ENCODE measurements around the gene COL6A2. TPM values are rescaled to one million over a fixed set of nuclear protein-coding genes. Genes with fewer than 3 reads are reported as not detected.

COL6A2 gene
- total and polyA plus RNA-seq, 4 experiments from 2014 or later = 0.77 to 25.7 (median 11.6) TPM

DNA sequence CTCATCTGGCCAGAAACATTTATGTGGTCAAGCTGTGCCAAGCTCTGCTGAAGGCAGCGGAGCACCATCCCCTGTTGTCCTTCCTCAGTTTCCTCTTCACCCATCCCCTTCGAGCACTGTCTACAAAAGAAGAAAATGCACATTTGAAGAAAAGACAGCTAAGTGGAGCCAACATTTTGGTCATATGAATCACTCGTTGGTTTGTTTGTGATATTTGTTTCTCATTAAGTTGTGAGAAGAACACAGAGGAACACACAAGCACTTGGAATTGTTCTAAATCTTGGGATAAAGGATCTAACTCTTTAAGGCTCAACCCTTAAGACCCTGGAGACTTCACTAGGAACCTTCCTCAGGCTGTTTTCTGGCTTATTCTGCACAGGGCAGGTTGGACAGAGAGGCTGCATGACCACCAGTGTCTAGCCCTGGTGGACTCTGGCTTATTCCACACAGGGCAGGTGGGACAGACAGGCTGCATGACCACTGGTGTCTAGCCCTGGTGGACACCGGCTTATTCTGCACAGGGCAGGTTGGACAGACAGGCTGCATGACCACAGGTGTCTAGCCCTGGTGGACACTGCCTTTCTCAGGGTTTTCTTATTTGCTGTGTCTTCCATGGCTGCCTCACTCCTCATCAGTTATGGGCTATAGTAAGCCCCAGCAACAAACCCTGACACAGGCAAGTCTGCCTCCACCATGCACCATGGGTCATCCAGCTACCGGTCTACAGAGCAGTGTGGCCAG, 35.3 kb upstream of the COL6A2 start:
- ChIA-PET CTCF (ENCODE audit: partially characterized antibody) (no interaction called here), POLR2A (ENCODE audit: partially characterized antibody) (no interaction called here)
- no peaks in the 10 kb centered on the region for H3K36me3 Mint-ChIP-seq
- H3K4me1 ChIP-seq (ENCODE audit: insufficient read depth, low read length) = no peaks in the 10 kb centered on the region
- H3K4me3 ChIP-seq (ENCODE audit: low read length in 2 of 2) = no peak overlapping the region
- peaks cover 27 to 40% of the 10 kb centered on the region in 2 donors for H3K27me3 Mint-ChIP-seq
- no peak overlapping the region for H3K27ac ChIP-seq (ENCODE audit: low read depth, low read length)
- no peak overlapping the region for H3K27ac Mint-ChIP-seq
- no peak overlapping the region for H3K4me3 Mint-ChIP-seq
- DNase-seq = no peak
- no peaks in the 10 kb centered on the region for H3K9me3 ChIP-seq (ENCODE audit: control insufficient read depth in 1 of 2, low read length in 2 of 2)
- H3K4me1 Mint-ChIP-seq = peaks cover 3 to 12% (median 5%) of the 10 kb centered on the region in 4 donors
- H3K36me3 ChIP-seq (ENCODE audit: insufficient read depth, low read length) = no peaks in the 10 kb centered on the region
- peaks cover 17% of the 10 kb centered on the region for H3K27me3 ChIP-seq (ENCODE audit: insufficient read depth, low read length)
- intact Hi-C loops (cut with micrococcal nuclease) = no loop called here
- H3K9me3 Mint-ChIP-seq = peaks cover 0 to 22% (median 6%) of the 10 kb centered on the region in 8 donors

DNA sequence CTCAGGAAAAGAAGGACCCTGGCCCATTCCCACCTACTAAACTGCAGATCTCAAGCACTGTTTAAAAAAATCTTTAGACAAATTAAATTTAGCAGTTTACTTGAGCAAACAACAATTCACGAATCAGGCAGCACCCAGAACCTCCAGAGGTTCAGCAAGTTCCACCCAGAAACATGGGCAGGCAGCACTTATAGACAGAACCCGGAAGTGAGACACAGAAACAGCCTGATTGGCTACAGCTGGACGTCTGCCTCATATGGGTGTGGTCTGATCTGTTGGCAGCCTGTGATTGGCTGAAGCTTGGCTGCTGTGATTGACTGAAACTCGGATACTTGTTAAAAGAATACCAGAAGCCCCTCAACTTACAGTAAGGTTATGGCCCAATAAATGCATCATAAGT, 34.7 kb upstream of the COL6A2 start:
- no peak overlapping the region for H3K4me3 Mint-ChIP-seq
- H3K4me1 Mint-ChIP-seq = peaks cover 2 to 6% (median 5%) of the 10 kb centered on the region in 4 donors
- peaks cover 27 to 38% of the 10 kb centered on the region in 2 donors for H3K27me3 Mint-ChIP-seq
- Histone ChIP-seq H3K27ac (ENCODE audit: low read depth, low read length) (no peak overlapping the region), H3K27me3 (ENCODE audit: insufficient read depth, low read length) (peaks cover 17% of the 10 kb centered on the region), H3K36me3 (ENCODE audit: insufficient read depth, low read length) (no peaks in the 10 kb centered on the region), H3K4me1 (ENCODE audit: insufficient read depth, low read length) (no peaks in the 10 kb centered on the region), H3K4me3 (ENCODE audit: low read length in 2 of 2) (no peak overlapping the region), H3K9me3 (ENCODE audit: control insufficient read depth in 1 of 2, low read length in 2 of 2) (no peaks in the 10 kb centered on the region)
- POLR2A ChIA-PET (ENCODE audit: partially characterized antibody) = no interaction called here
- intact Hi-C loops (cut with micrococcal nuclease) = no loop called here
- peaks cover 0 to 22% (median 6%) of the 10 kb centered on the region in 8 donors for H3K9me3 Mint-ChIP-seq
- CTCF ChIA-PET (ENCODE audit: partially characterized antibody) = no interaction called here
- H3K36me3 Mint-ChIP-seq = no peaks in the 10 kb centered on the region
- no peak for DNase-seq
- H3K27ac Mint-ChIP-seq = no peak overlapping the region

DNA sequence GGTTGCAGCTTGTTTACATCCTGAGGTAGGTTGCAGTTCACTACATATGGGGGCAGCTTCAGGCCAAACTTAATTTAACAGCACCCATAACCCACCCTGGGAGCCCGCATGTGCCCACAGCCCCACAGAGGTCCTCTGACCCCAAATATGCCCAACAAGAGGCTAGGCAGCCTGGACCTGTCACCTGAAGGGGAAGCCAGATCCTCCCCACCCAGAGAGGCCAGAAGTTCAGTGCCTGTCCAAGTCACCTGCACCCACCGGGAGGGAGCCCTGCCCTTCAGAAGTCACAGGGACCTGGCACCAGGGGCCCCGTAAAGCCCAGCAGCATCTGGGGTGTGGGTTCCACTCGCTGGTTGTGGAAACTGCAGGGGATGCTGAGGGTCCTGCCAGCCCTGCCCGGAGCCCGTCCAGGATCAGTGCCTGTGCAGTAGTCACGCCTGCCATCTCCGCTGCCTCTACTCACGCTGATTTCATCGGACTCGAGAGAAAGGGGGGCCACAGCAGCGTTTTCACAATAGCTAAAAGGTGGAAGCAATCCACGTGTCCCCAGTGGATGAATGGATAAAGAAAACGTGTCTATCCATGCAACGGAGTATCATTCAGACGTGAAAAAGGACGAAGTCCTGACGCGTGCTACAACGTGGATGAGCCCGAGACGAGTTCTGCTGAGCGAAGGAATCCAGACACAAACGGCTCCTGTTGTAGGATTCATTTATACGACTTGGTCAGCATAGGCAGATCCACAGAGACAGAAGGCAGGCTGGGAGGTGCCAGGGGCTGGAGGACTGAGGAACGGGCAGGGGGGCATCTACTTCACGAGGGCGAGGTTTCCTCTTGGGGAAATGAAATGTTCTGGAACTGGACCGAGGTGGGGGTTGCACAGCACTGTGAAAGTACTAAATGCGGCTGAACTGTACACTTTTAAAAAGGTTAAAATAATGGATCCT, 33.9 kb upstream of the COL6A2 start:
- intact Hi-C loops (cut with micrococcal nuclease) = no loop called here
- H3K36me3 Mint-ChIP-seq = no peaks in the 10 kb centered on the region
- no peak overlapping the region for H3K27ac Mint-ChIP-seq
- H3K27me3 Mint-ChIP-seq = peaks cover 22 to 30% of the 10 kb centered on the region in 2 donors
- no peak overlapping the region for H3K4me3 Mint-ChIP-seq
- Histone ChIP-seq H3K27ac (ENCODE audit: low read depth, low read length) (no peak overlapping the region), H3K4me1 (ENCODE audit: insufficient read depth, low read length) (no peaks in the 10 kb centered on the region), H3K27me3 (ENCODE audit: insufficient read depth, low read length) (peaks cover 17% of the 10 kb centered on the region), H3K36me3 (ENCODE audit: insufficient read depth, low read length) (no peaks in the 10 kb centered on the region), H3K9me3 (ENCODE audit: control insufficient read depth in 1 of 2, low read length in 2 of 2) (no peaks in the 10 kb centered on the region), H3K4me3 (ENCODE audit: low read length in 2 of 2) (no peak overlapping the region)
- H3K4me1 Mint-ChIP-seq = no peaks in the 10 kb centered on the region
- CTCF ChIA-PET (ENCODE audit: partially characterized antibody) = no interaction called here
- POLR2A ChIA-PET (ENCODE audit: partially characterized antibody) = no interaction called here
- H3K9me3 Mint-ChIP-seq = peaks cover 0 to 21% (median 6%) of the 10 kb centered on the region in 8 donors
- DNase-seq = no peak

GRCh38 chr21:46064870-46065214, 33.1 kb upstream of the COL6A2 start:
- Histone ChIP-seq H3K4me3 (ENCODE audit: low read length in 2 of 2) (no peak overlapping the region), H3K27me3 (ENCODE audit: insufficient read depth, low read length) (peaks cover 17% of the 10 kb centered on the region), H3K4me1 (ENCODE audit: insufficient read depth, low read length) (no peaks in the 10 kb centered on the region), H3K27ac (ENCODE audit: low read depth, low read length) (no peak overlapping the region), H3K9me3 (ENCODE audit: control insufficient read depth in 1 of 2, low read length in 2 of 2) (no peaks in the 10 kb centered on the region), H3K36me3 (ENCODE audit: insufficient read depth, low read length) (no peaks in the 10 kb centered on the region)
- DNase-seq = no peak
- no peaks in the 10 kb centered on the region for H3K4me1 Mint-ChIP-seq
- H3K4me3 Mint-ChIP-seq = no peak overlapping the region
- ChIA-PET POLR2A (ENCODE audit: partially characterized antibody) (no interaction called here), CTCF (ENCODE audit: partially characterized antibody) (no interaction called here)
- H3K36me3 Mint-ChIP-seq = no peaks in the 10 kb centered on the region
- no peak overlapping the region for H3K27ac Mint-ChIP-seq
- H3K27me3 Mint-ChIP-seq = peaks cover 20 to 27% of the 10 kb centered on the region in 2 donors
- intact Hi-C loops (cut with micrococcal nuclease) = no loop called here
- H3K9me3 Mint-ChIP-seq = peaks cover 0 to 18% (median 4%) of the 10 kb centered on the region in 8 donors

DNA sequence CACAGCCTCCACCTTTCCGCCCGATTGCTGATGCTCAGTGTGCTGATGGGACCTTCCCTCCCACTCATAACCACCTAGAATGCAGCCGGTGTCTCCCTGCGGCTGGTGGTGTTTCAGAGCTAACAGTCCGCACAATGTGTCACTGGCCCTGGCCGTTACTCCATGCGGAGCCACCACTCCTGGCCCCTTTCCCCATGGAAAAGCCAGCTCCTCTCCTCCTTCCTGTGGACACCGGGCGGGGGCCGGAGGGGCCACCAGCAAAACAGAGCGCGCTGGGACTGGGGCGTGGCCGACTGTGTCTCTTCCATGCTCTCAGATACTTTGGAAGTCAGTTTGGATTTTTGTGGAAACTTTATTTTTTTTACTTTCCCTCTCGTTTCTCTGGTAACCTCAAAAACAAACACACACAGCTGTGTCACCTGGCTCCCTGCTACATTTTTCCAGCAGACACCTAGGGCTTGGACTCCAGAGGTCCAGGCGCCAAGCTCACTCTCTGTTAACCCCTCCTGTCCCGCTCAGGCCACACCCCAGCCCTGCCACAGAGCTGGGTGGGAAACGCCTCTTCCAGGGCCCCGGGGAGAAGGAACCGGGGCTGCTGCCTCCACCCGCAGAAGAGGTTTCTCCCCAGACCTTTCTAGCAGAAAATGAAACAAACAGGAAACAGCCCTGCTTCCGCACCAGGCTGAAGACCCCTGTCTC, 32.5 kb upstream of the COL6A2 start:
- Mint-ChIP-seq H3K4me3 (no peak overlapping the region), H3K4me1 (no peaks in the 10 kb centered on the region), H3K27ac (no peak overlapping the region), H3K36me3 (no peaks in the 10 kb centered on the region), H3K27me3 (peaks cover 20 to 27% of the 10 kb centered on the region in 2 donors), H3K9me3 (peaks cover 0 to 18% (median 4%) of the 10 kb centered on the region in 8 donors)
- Histone ChIP-seq H3K27ac (ENCODE audit: low read depth, low read length) (no peak overlapping the region), H3K9me3 (ENCODE audit: control insufficient read depth in 1 of 2, low read length in 2 of 2) (no peaks in the 10 kb centered on the region), H3K4me3 (ENCODE audit: low read length in 2 of 2) (no peak overlapping the region), H3K36me3 (ENCODE audit: insufficient read depth, low read length) (no peaks in the 10 kb centered on the region), H3K27me3 (ENCODE audit: insufficient read depth, low read length) (peaks cover 17% of the 10 kb centered on the region), H3K4me1 (ENCODE audit: insufficient read depth, low read length) (no peaks in the 10 kb centered on the region)
- ChIA-PET POLR2A (ENCODE audit: partially characterized antibody) (no interaction called here), CTCF (ENCODE audit: partially characterized antibody) (no interaction called here)
- no peak for DNase-seq
- intact Hi-C loops (cut with micrococcal nuclease) = no loop called here

GRCh38 chr21:46065914-46066551, 31.9 kb upstream of the COL6A2 start:
- Mint-ChIP-seq H3K4me1 (no peaks in the 10 kb centered on the region), H3K4me3 (no peak overlapping the region), H3K36me3 (no peaks in the 10 kb centered on the region), H3K27me3 (peaks cover 19 to 25% of the 10 kb centered on the region in 2 donors), H3K9me3 (peaks cover 0 to 18% (median 4%) of the 10 kb centered on the region in 8 donors), H3K27ac (no peak overlapping the region)
- Histone ChIP-seq H3K9me3 (ENCODE audit: control insufficient read depth in 1 of 2, low read length in 2 of 2) (no peaks in the 10 kb centered on the region), H3K36me3 (ENCODE audit: insufficient read depth, low read length) (no peaks in the 10 kb centered on the region), H3K27me3 (ENCODE audit: insufficient read depth, low read length) (peaks cover 17% of the 10 kb centered on the region), H3K27ac (ENCODE audit: low read depth, low read length) (no peak overlapping the region), H3K4me3 (ENCODE audit: low read length in 2 of 2) (no peak overlapping the region), H3K4me1 (ENCODE audit: insufficient read depth, low read length) (no peaks in the 10 kb centered on the region)
- POLR2A ChIA-PET (ENCODE audit: partially characterized antibody) = no interaction called here
- no peak for DNase-seq
- intact Hi-C loops (cut with micrococcal nuclease) = no loop called here
- CTCF ChIA-PET (ENCODE audit: partially characterized antibody) = no interaction called here
